ENCODE data around the gene PGAP6. TPM values are rescaled to one million over a fixed set of nuclear protein-coding genes. Genes with fewer than 3 reads are reported as not detected.

The PGAP6 gene
- total and polyA plus RNA-seq, 2 of the 13 experiments (the other 11 are each of a cell fraction or from before 2014, with no cell fraction given): 52.7 to 136 TPM

GRCh38 chr16:375212-375611, 6.6 kb downstream of the PGAP6 start (continued):
- TF ChIP-seq ZNF180 (CRISPR knock-in tag; IDR thresholded peaks at IDR 0.05; ENCODE audit: borderline replicate concordance, low read depth): no peak

DNA sequence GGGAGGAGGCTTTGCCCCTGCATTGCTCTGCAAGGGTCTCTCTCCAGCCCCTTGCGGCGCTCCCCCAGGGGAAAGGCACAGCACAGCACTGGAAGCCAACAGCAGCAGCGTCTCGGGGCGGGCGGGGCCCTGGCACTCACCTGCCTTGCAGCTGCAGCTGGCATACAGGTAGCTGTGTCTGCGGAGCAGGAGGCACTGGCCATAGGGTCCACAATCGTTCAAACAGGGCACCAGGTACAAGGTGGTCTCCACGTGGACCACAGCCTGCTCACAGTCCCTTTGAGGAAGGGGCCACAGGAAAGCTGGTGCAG, 7.2 kb downstream of the PGAP6 start:
- WGBS (ENCODE audit: low lambda C conversion rate): no CpG with 5 or more reads among the region's 9 CpGs
- H3K4me1 ChIP-seq (ENCODE audit: insufficient read depth, low read length): peaks cover 16% of the 10 kb centered on the region
- DNase-seq (ENCODE audit: low spot score) (no peak), FAIRE-seq (no peak), ATAC-seq (no peak)
- H3K4me3 ChIP-seq (replicated peaks in 1 of 3; ENCODE audit: insufficient read depth in 1 of 3, low read depth in 2 of 3, low read length in 3 of 3): no peak overlapping the region
- peaks cover 11% of the 10 kb centered on the region for H3K79me2 ChIP-seq (ENCODE audit: insufficient read depth, low read length)
- CTCF ChIA-PET (ENCODE audit: low intra/inter-chr PET ratio, low total read pairs): no interaction called here
- no TSS peak for BruUV-seq (replicated peaks)
- in situ Hi-C loops (cut with HindIII; ENCODE audit: extremely low pct_ligation_motif_present, low pct_unique_long_range_greater_than_20kb) (no loop called here), intact Hi-C loops (cut with micrococcal nuclease; ENCODE audit: unreplicated experiment) (no loop called here)
- TF ChIP-seq SP140L (CRISPR knock-in tag; IDR thresholded peaks at IDR 0.05; ENCODE audit: borderline replicate concordance) (no peak), PAWR (CRISPR knock-in tag; IDR thresholded peaks at IDR 0.05; ENCODE audit: borderline replicate concordance) (no peak)
- POLR2A ChIA-PET: no interaction called here
- H3K27ac ChIP-seq (ENCODE audit: extremely low read length, insufficient read depth, low read length): no peak overlapping the region
- H4K20me1 ChIP-seq (ENCODE audit: insufficient read depth, low read length): no peaks in the 10 kb centered on the region
- no peak overlapping the region for H3K4me2 ChIP-seq (ENCODE audit: low read depth, low read length)
- H3K9ac ChIP-seq (ENCODE audit: insufficient read depth, low read depth, low read length): no peak overlapping the region
- H3K27me3 ChIP-seq (ENCODE audit: control insufficient read depth in 1 of 2, insufficient read depth in 2 of 2, low read length in 2 of 2): no peaks in the 10 kb centered on the region
- peaks cover 16 to 27% of the 10 kb centered on the region in 2 experiments; a peak in 4 of 5 replicates for H3K36me3 ChIP-seq (replicated peaks in 1 of 2; ENCODE audit: control insufficient read depth in 1 of 2, insufficient read depth in 2 of 2, low read length in 2 of 2)
- no peak overlapping the region for H2AFZ ChIP-seq (ENCODE audit: low read length)
- H3K9me3 ChIP-seq (ENCODE audit: low read length): no peaks in the 10 kb centered on the region

DNA sequence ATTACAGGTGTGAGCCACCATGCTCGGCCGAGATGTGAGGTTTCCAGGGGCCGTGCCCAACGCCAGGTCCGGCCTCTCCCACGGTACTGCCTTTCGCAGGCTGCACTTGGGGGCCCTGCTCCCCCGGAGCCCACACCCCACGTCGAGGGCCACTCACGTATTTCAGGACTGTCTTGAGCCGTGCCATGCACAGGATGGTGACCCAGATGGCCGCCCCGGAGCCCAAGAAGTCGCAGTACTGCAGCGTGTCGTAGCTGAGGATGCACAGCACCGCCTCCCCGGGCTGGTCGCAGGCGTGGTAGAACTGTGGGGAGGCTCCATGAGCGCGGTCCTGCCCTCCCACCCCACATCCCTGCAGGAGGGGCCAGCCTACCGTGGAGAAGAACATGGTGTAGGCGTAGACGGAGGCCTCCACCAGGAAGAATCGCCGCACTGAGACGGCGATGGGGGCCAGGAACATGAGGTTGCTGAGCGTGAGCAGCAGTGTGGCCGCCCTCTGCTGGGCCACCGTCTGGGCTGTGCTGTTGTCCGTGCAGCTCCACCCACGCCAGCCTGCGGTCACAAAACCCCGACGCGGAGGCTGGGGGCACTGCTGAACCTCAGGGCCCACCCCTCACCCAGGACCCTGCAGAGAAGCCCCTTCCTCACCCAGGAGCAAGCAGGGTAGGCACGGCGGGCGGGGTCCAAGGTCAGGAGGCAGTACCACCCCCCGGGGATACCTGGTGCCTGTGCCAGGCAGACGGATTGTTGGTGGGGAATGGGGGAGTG, 7.7 kb downstream of the PGAP6 start:
- Histone ChIP-seq H3K36me3 (replicated peaks in 1 of 2; ENCODE audit: control insufficient read depth in 1 of 2, insufficient read depth in 2 of 2, low read length in 2 of 2) (peaks cover 16 to 27% of the 10 kb centered on the region in 2 experiments; a peak in 4 of 5 replicates), H3K9ac (ENCODE audit: insufficient read depth, low read depth, low read length) (no peak overlapping the region), H2AFZ (ENCODE audit: low read length) (no peak overlapping the region), H3K9me3 (ENCODE audit: low read length) (no peaks in the 10 kb centered on the region), H3K79me2 (ENCODE audit: insufficient read depth, low read length) (peaks cover 7% of the 10 kb centered on the region), H3K4me2 (ENCODE audit: low read depth, low read length) (no peak overlapping the region), H3K4me1 (ENCODE audit: insufficient read depth, low read length) (peaks cover 16% of the 10 kb centered on the region), H3K27me3 (ENCODE audit: control insufficient read depth in 1 of 2, insufficient read depth in 2 of 2, low read length in 2 of 2) (no peaks in the 10 kb centered on the region), H3K4me3 (replicated peaks in 1 of 3; ENCODE audit: insufficient read depth in 1 of 3, low read depth in 2 of 3, low read length in 3 of 3) (no peak overlapping the region), H3K27ac (ENCODE audit: extremely low read length, insufficient read depth, low read length) (no peak overlapping the region), H4K20me1 (ENCODE audit: insufficient read depth, low read length) (no peaks in the 10 kb centered on the region)
- no peak for DNase-seq (ENCODE audit: low spot score)
- no peak for FAIRE-seq
- no TSS peak for BruUV-seq (replicated peaks)
- POLR2A ChIA-PET: no interaction called here
- no peak for ATAC-seq
- 96% methylated on average over 20 of the region's 44 CpGs for WGBS (ENCODE audit: low lambda C conversion rate)
- in situ Hi-C loops (cut with HindIII; ENCODE audit: extremely low pct_ligation_motif_present, low pct_unique_long_range_greater_than_20kb) (no loop called here), intact Hi-C loops (cut with micrococcal nuclease; ENCODE audit: unreplicated experiment) (no loop called here)
- CTCF ChIA-PET (ENCODE audit: low intra/inter-chr PET ratio, low total read pairs): no interaction called here
- TF ChIP-seq TRIM24 (CRISPR knock-in tag; IDR thresholded peaks at IDR 0.05): no peak
- no peak for TF ChIP-seq ZNF615 (CRISPR knock-in tag; IDR thresholded peaks at IDR 0.05; ENCODE audit: borderline replicate concordance)
- TF ChIP-seq ZBTB44 (CRISPR knock-in tag; IDR thresholded peaks at IDR 0.05): no peak
- TF ChIP-seq MEIS2 (CRISPR knock-in tag; IDR thresholded peaks at IDR 0.05): no peak
- TF ChIP-seq, protein P1, sequence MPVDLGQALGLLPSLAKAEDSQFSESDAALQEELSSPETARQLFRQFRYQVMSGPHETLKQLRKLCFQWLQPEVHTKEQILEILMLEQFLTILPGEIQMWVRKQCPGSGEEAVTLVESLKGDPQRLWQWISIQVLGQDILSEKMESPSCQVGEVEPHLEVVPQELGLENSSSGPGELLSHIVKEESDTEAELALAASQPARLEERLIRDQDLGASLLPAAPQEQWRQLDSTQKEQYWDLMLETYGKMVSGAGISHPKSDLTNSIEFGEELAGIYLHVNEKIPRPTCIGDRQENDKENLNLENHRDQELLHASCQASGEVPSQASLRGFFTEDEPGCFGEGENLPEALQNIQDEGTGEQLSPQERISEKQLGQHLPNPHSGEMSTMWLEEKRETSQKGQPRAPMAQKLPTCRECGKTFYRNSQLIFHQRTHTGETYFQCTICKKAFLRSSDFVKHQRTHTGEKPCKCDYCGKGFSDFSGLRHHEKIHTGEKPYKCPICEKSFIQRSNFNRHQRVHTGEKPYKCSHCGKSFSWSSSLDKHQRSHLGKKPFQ (CRISPR knock-in tag; IDR thresholded peaks at IDR 0.05; ENCODE audit: insufficient replicate concordance): no peak
- TF ChIP-seq, protein P2, sequence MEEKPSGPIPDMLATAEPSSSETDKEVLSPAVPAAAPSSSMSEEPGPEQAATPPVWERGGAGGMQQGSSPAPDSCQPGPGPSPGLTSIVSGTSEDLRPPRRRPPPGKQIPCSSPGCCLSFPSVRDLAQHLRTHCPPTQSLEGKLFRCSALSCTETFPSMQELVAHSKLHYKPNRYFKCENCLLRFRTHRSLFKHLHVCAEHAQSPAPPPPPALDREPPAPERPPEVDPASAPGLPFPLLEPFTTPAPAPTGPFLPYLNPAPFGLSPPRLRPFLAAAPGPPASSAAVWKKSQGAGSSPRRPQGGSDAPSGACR (CRISPR knock-in tag; IDR thresholded peaks at IDR 0.05): no peak
- no peak for TF ChIP-seq NFIB (CRISPR knock-in tag; IDR thresholded peaks at IDR 0.05; ENCODE audit: borderline replicate concordance)
- no peak for TF ChIP-seq RNF2 (conservative IDR thresholded peaks at IDR 0.05; ENCODE audit: low read depth)
